Mucosa of stomach (tissue), 1 donor: Measurements from ENCODE around the gene MORN3.

Experiments used
- H3K27me3 ChIP-seq: one replicate; pipeline ENCODE4 v1.7.0; 2013; ENCODE audit warnings: mild to moderate bottlenecking, low read length; ENCODE audit not compliant: control insufficient read depth, insufficient read depth
- H3K36me3 ChIP-seq: one replicate; pipeline ENCODE4 v1.7.0; 2013; ENCODE audit warnings: low read length; ENCODE audit not compliant: control insufficient read depth, insufficient read depth
- H3K4me1 ChIP-seq: one replicate; pipeline ENCODE4 v1.7.0; 2013; ENCODE audit warnings: mild to moderate bottlenecking, low read length; ENCODE audit not compliant: control insufficient read depth, insufficient read depth
- H3K4me3 ChIP-seq: one replicate; pipeline ENCODE4 v1.7.0; 2013; ENCODE audit warnings: low read length
- H3K9ac ChIP-seq: one replicate; pipeline ENCODE4 v1.7.0; 2013; ENCODE audit warnings: mild to moderate bottlenecking, low read length, moderate library complexity
- H3K9me3 ChIP-seq: one replicate; pipeline ENCODE4 v1.7.0; 2013; ENCODE audit warnings: mild to moderate bottlenecking, low read length, moderate library complexity; ENCODE audit not compliant: control insufficient read depth
- donor health status: Pancreatic carcinoma.

MORN3 gene

GRCh38 chr12:121630791-121631355, 38.6 kb downstream of the MORN3 start:
- H3K27me3 ChIP-seq, result no peaks in the 10 kb centered on the region
- H3K9me3 ChIP-seq, result no peaks in the 10 kb centered on the region
- peaks cover 30% of the 10 kb centered on the region for H3K4me1 ChIP-seq
- H3K9ac ChIP-seq, result no peak overlapping the region
- no peaks in the 10 kb centered on the region for H3K36me3 ChIP-seq
- H3K4me3 ChIP-seq, result no peak overlapping the region

- Histone ChIP-seq H3K4me1 (peaks cover 34% of the 10 kb centered on the region), H3K9me3 (no peaks in the 10 kb centered on the region)
Observed at GRCh38 chr12:121628536-121628935, 40.9 kb downstream of the MORN3 start.

GRCh38 chr12:121628037-121628436, 41.4 kb downstream of the MORN3 start:
- Histone ChIP-seq H3K36me3 (no peaks in the 10 kb centered on the region), H3K4me3 (no peak overlapping the region), H3K9ac (peak overlapping the region; percentile 38), H3K27me3 (no peaks in the 10 kb centered on the region), H3K4me1 (peaks cover 31% of the 10 kb centered on the region), H3K9me3 (no peaks in the 10 kb centered on the region)

More at GRCh38 chr12:121628536-121628935, 40.9 kb downstream of the MORN3 start:
- Histone ChIP-seq H3K36me3 (no peaks in the 10 kb centered on the region), H3K27me3 (no peaks in the 10 kb centered on the region), H3K9ac (peak overlapping the region; percentile 49), H3K4me3 (no peak overlapping the region)

GRCh38 chr12:121626853-121627640, 42.4 kb downstream of the MORN3 start:
- Histone ChIP-seq H3K4me1 (peaks cover 27% of the 10 kb centered on the region), H3K9ac (peak overlapping the region; percentile 79)

GRCh38 chr12:121626087-121626852, 43.2 kb downstream of the MORN3 start, which contains the start of gene ORAI1:
Gene ORAI1 (plus strand): TSS chr12:121626530.
- H3K27me3 ChIP-seq, result no peaks in the 10 kb centered on the region
- no peaks in the 10 kb centered on the region for H3K9me3 ChIP-seq
- H3K36me3 ChIP-seq, result no peaks in the 10 kb centered on the region
- H3K9ac ChIP-seq, result peak within 1 kb of the TSS; percentile 79
- peaks cover 27% of the 10 kb centered on the region for H3K4me1 ChIP-seq
- peak within 1 kb of the TSS; percentile 60 for H3K4me3 ChIP-seq

More at GRCh38 chr12:121626853-121627640, 42.4 kb downstream of the MORN3 start:
- H3K27me3 ChIP-seq, result no peaks in the 10 kb centered on the region
- H3K9me3 ChIP-seq, result no peaks in the 10 kb centered on the region
- H3K4me3 ChIP-seq, result peak overlapping the region; percentile 60
- no peaks in the 10 kb centered on the region for H3K36me3 ChIP-seq

GRCh38 chr12:121620333-121620891, 49.0 kb downstream of the MORN3 start:
- Histone ChIP-seq H3K9ac (no peak overlapping the region), H3K36me3 (no peaks in the 10 kb centered on the region), H3K27me3 (no peaks in the 10 kb centered on the region), H3K4me1 (peaks cover 5% of the 10 kb centered on the region), H3K4me3 (no peak overlapping the region), H3K9me3 (no peaks in the 10 kb centered on the region)

- no peaks in the 10 kb centered on the region for H3K9me3 ChIP-seq
- no peak overlapping the region for H3K4me3 ChIP-seq
- H3K36me3 ChIP-seq, result no peaks in the 10 kb centered on the region
- no peak overlapping the region for H3K9ac ChIP-seq
- H3K27me3 ChIP-seq, result no peaks in the 10 kb centered on the region
- no peaks in the 10 kb centered on the region for H3K4me1 ChIP-seq
Observed at GRCh38 chr12:121618659-121619233, 50.7 kb downstream of the MORN3 start.

GRCh38 chr12:121614872-121615467, 54.5 kb downstream of the MORN3 start:
- Histone ChIP-seq H3K9ac (no peak overlapping the region), H3K9me3 (no peaks in the 10 kb centered on the region), H3K27me3 (no peaks in the 10 kb centered on the region), H3K4me3 (no peak overlapping the region), H3K36me3 (no peaks in the 10 kb centered on the region), H3K4me1 (no peaks in the 10 kb centered on the region)

GRCh38 chr12:121613462-121613861, 56.0 kb downstream of the MORN3 start:
- no peaks in the 10 kb centered on the region for H3K4me1 ChIP-seq
- H3K9ac ChIP-seq, result no peak overlapping the region
- H3K36me3 ChIP-seq, result no peaks in the 10 kb centered on the region
- H3K4me3 ChIP-seq, result no peak overlapping the region
- no peaks in the 10 kb centered on the region for H3K27me3 ChIP-seq
- no peaks in the 10 kb centered on the region for H3K9me3 ChIP-seq

GRCh38 chr12:121611306-121611705, 58.1 kb downstream of the MORN3 start:
- Histone ChIP-seq H3K9me3 (no peaks in the 10 kb centered on the region), H3K9ac (no peak overlapping the region), H3K4me1 (no peaks in the 10 kb centered on the region), H3K36me3 (no peaks in the 10 kb centered on the region), H3K27me3 (no peaks in the 10 kb centered on the region), H3K4me3 (no peak overlapping the region)
